ENCODE measurements around the gene TSSK2. TPM values are rescaled to one million over a fixed set of nuclear protein-coding genes. Genes with fewer than 3 reads are reported as not detected.

TSSK2 gene
- total RNA-seq, 1 donor, result 0.21 TPM

DNA sequence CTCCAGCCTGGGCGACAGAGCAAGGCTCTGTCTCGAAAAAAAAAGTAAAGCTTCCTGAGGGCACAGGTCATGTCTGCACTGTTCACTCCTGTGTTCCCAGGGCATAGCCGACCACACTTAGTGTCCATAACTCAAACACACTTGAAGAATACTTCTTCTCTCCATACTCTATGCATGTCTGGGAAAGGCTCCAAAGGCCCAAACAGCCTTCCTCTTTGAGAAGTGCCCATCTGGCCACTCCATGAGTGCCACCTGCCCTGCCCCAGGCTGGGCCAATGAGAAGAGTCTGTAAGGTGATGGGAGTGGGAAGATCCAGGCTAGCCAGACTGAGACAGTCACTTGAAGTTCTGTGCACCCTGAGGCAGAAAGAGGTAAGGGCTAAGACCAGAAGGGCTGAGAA is 33.6 kb upstream of the TSSK2 start:
- Histone ChIP-seq H3K4me3 (ENCODE audit: low read length) (no peak overlapping the region), H3K27me3 (ENCODE audit: insufficient read depth, low read length) (no peaks in the 10 kb centered on the region), H3K9me3 (ENCODE audit: low read depth, low read length) (no peaks in the 10 kb centered on the region), H3K4me1 (ENCODE audit: insufficient read depth, low read length) (peaks cover 29% of the 10 kb centered on the region)

DNA sequence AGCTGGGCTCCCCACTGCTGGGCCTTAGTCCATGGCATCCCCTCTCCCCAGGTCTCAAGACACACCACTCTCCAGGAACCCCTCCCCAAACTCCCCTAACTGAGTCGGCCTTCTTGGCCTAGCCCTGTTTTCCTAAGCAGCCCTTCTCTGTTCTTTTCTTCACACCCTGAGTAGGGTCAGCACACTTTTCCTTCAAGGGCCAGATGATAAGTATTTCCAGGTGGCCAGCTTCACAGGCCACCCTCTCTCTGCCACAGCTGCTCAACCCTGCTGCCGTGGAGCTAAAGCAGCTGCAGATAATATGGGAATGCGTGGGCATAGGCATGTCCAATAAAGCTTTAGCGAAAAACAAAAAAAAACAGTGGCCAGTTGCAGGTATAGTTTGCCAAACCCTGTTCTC is 33.0 kb upstream of the TSSK2 start:
- peaks cover 22% of the 10 kb centered on the region for H3K4me1 ChIP-seq (ENCODE audit: insufficient read depth, low read length)
- no peak overlapping the region for H3K4me3 ChIP-seq (ENCODE audit: low read length)
- no peaks in the 10 kb centered on the region for H3K27me3 ChIP-seq (ENCODE audit: insufficient read depth, low read length)
- no peaks in the 10 kb centered on the region for H3K9me3 ChIP-seq (ENCODE audit: low read depth, low read length)

GRCh38 chr22:19103880-19104821 is 27.0 kb upstream of the TSSK2 start:
- H3K4me3 ChIP-seq (ENCODE audit: low read length), result no peak overlapping the region
- no peaks in the 10 kb centered on the region for H3K27me3 ChIP-seq (ENCODE audit: insufficient read depth, low read length)
- peaks cover 44% of the 10 kb centered on the region for H3K4me1 ChIP-seq (ENCODE audit: insufficient read depth, low read length)
- no peaks in the 10 kb centered on the region for H3K9me3 ChIP-seq (ENCODE audit: low read depth, low read length)

- H3K4me3 ChIP-seq (ENCODE audit: low read length), result no peak overlapping the region
- H3K4me1 ChIP-seq (ENCODE audit: insufficient read depth, low read length), result peaks cover 53% of the 10 kb centered on the region
- no peaks in the 10 kb centered on the region for H3K27me3 ChIP-seq (ENCODE audit: insufficient read depth, low read length)
- H3K9me3 ChIP-seq (ENCODE audit: low read depth, low read length), result no peaks in the 10 kb centered on the region
These were observed 25.7 kb upstream of the TSSK2 start for GRCh38 chr22:19105456-19105855.

GRCh38 chr22:19105867-19106802 is 25.0 kb upstream of the TSSK2 start:
- H3K4me1 ChIP-seq (ENCODE audit: insufficient read depth, low read length), result peaks cover 60% of the 10 kb centered on the region
- H3K9me3 ChIP-seq (ENCODE audit: low read depth, low read length), result no peaks in the 10 kb centered on the region
- H3K27me3 ChIP-seq (ENCODE audit: insufficient read depth, low read length), result no peaks in the 10 kb centered on the region
- H3K4me3 ChIP-seq (ENCODE audit: low read length), result no peak overlapping the region

DNA sequence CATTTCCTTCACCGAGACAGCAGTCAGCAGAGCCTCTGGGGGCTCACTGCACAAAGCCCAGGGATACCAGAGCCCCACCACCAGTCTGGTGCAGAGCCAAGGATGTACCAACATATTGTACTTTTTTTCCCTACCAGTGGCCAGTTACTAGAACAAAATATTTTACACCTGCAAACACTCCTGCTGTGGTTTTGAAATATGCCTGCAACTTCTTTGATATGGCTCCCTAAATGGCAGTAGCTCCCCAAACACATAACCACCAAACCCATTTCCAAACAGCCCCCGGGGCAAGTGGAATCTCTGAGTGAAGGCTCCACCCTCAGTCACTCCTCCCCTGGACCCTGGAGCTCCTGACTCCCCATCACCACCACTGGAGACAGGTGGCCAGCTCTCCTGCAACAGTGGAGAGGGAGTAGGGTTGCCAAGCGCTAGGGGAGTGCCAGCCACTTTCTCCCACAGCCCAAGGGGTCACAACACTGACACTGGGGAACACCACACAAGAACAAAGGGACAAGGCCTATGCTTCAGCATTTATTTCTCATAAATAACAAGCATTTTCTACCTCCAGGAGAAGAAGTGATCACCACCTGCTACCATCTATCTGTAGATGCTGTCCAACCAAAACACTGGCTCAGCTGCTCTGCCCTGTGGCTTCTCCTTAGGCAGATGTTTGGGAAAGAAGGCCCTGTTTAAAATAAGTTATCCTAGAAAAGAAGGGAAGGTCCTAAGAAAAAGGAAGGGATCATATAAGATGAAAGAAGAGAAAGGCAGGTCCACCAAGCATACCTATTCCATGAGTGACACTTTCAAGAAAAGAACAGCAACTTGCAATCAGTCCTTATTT is 24.0 kb upstream of the TSSK2 start:
- no peak overlapping the region for H3K4me3 ChIP-seq (ENCODE audit: low read length)
- H3K4me1 ChIP-seq (ENCODE audit: insufficient read depth, low read length), result peaks cover 69% of the 10 kb centered on the region
- H3K27me3 ChIP-seq (ENCODE audit: insufficient read depth, low read length), result no peaks in the 10 kb centered on the region
- no peaks in the 10 kb centered on the region for H3K9me3 ChIP-seq (ENCODE audit: low read depth, low read length)

GRCh38 chr22:19107730-19108074 is 23.4 kb upstream of the TSSK2 start:
- H3K4me1 ChIP-seq (ENCODE audit: insufficient read depth, low read length), result peaks cover 75% of the 10 kb centered on the region
- H3K27me3 ChIP-seq (ENCODE audit: insufficient read depth, low read length), result no peaks in the 10 kb centered on the region
- H3K9me3 ChIP-seq (ENCODE audit: low read depth, low read length), result no peaks in the 10 kb centered on the region
- no peak overlapping the region for H3K4me3 ChIP-seq (ENCODE audit: low read length)

DNA sequence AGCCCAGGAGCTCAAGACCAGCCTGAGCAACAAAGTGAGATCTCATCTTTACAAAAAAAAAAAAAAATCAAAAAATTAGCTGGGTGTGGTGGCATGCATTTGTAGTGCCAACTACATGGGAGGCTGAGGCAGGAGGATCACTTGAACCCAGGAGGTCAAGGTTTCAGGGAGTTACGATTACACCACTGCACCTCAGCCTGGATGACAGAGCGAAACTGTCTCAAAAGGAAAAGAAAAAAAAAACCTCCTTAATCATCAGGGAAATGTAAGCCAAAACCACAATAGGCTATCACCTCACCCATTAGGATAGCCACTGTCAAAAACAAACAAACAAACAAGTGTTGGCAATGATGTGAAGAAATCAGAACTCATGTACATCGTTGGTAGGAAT is 22.3 kb upstream of the TSSK2 start:
- Histone ChIP-seq H3K9me3 (ENCODE audit: low read depth, low read length) (no peaks in the 10 kb centered on the region), H3K27me3 (ENCODE audit: insufficient read depth, low read length) (no peaks in the 10 kb centered on the region), H3K4me1 (ENCODE audit: insufficient read depth, low read length) (peaks cover 80% of the 10 kb centered on the region), H3K4me3 (ENCODE audit: low read length) (no peak overlapping the region)

- H3K27me3 ChIP-seq (ENCODE audit: insufficient read depth, low read length), result no peaks in the 10 kb centered on the region
- H3K4me1 ChIP-seq (ENCODE audit: insufficient read depth, low read length), result peaks cover 82% of the 10 kb centered on the region
- no peaks in the 10 kb centered on the region for H3K9me3 ChIP-seq (ENCODE audit: low read depth, low read length)
- H3K4me3 ChIP-seq (ENCODE audit: low read length), result no peak overlapping the region
These were observed 21.7 kb upstream of the TSSK2 start for GRCh38 chr22:19109198-19110063.

DNA sequence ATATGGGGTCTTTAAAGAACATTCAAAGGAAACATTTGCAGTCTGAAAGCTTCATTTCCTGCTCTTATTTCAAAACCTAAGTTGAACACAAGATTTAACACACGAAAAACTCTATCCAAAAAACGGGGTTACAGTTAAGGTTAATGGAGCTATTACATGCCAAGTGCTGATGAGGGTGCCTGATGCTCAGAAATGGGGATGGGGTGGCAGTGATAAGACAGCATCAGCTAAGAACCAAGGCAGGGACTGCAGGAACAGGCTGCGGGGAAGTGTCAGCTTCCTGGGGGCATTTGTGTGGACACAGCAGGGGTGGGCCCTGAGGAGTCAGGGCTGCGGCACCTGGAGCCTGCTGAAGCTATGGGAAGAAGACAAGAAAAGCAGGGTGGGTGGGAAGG is 21.0 kb upstream of the TSSK2 start:
- H3K4me1 ChIP-seq (ENCODE audit: insufficient read depth, low read length), result peaks cover 87% of the 10 kb centered on the region
- no peaks in the 10 kb centered on the region for H3K9me3 ChIP-seq (ENCODE audit: low read depth, low read length)
- no peak overlapping the region for H3K4me3 ChIP-seq (ENCODE audit: low read length)
- no peaks in the 10 kb centered on the region for H3K27me3 ChIP-seq (ENCODE audit: insufficient read depth, low read length)

GRCh38 chr22:19110646-19111045 is 20.5 kb upstream of the TSSK2 start:
- H3K4me3 ChIP-seq (ENCODE audit: low read length), result no peak overlapping the region
- H3K9me3 ChIP-seq (ENCODE audit: low read depth, low read length), result no peaks in the 10 kb centered on the region
- H3K4me1 ChIP-seq (ENCODE audit: insufficient read depth, low read length), result peaks cover 90% of the 10 kb centered on the region
- no peaks in the 10 kb centered on the region for H3K27me3 ChIP-seq (ENCODE audit: insufficient read depth, low read length)

DNA sequence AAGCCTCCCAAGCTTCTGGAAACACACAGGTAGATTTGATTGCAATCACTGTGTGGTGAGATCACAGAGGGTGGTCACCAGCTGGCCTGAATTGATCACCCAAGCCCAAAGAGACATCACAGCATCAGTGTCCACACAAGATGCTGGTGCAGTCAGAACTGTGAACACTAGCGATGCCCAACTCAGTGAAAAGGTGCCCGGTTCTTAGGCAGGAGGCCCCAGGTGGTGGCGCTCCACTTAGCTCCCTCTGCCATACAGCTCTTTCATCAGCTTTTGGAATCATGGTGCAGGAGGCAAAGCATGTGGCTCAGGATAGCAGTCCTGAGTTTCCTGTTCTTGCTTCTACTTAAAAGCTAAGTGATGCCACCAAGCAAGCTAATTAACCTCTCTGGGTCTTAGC is 20.0 kb upstream of the TSSK2 start:
- Histone ChIP-seq H3K4me3 (ENCODE audit: low read length) (no peak overlapping the region), H3K9me3 (ENCODE audit: low read depth, low read length) (no peaks in the 10 kb centered on the region), H3K27me3 (ENCODE audit: insufficient read depth, low read length) (no peaks in the 10 kb centered on the region), H3K4me1 (ENCODE audit: insufficient read depth, low read length) (peaks cover 90% of the 10 kb centered on the region)

DNA sequence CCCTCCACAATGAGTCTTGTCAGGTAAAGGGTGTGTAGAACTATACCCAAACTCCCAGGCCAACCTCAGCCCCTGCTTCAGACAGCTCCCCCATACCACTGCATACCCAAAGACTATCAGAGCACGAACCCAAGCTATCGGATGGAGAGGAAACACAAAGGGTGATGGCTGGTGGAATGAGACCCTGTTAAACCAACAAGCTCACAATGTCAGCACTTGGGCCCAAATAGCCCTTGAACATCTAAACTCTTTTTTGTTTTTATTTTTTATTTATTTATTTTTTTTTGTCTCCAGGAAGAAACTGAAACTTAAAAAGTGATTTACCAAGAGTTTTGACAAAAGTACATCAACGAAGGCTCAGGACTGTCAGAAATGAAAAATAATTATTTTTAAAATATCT is 19.5 kb upstream of the TSSK2 start:
- Histone ChIP-seq H3K4me3 (ENCODE audit: low read length) (no peak overlapping the region), H3K27me3 (ENCODE audit: insufficient read depth, low read length) (no peaks in the 10 kb centered on the region), H3K9me3 (ENCODE audit: low read depth, low read length) (no peaks in the 10 kb centered on the region), H3K4me1 (ENCODE audit: insufficient read depth, low read length) (peaks cover 90% of the 10 kb centered on the region)

- Histone ChIP-seq H3K27me3 (ENCODE audit: insufficient read depth, low read length) (no peaks in the 10 kb centered on the region), H3K9me3 (ENCODE audit: low read depth, low read length) (no peaks in the 10 kb centered on the region), H3K4me1 (ENCODE audit: insufficient read depth, low read length) (peaks cover 90% of the 10 kb centered on the region), H3K4me3 (ENCODE audit: low read length) (no peak overlapping the region)
These were observed 17.7 kb upstream of the TSSK2 start for GRCh38 chr22:19113429-19113828.
